Parathyroid adenoma (tissue), 2 donors: ENCODE measurements around the gene PPP2R5E.

Experiments used
- H2AFZ ChIP-seq: fragments of 300-600 bp; sonication (generic); one replicate; pipeline ENCODE4 v1.7.0; 2017; ENCODE audit warnings: antibody characterized with exemption, mild to moderate bottlenecking
- H3K27ac ChIP-seq: fragments of 300-600 bp; sonication (generic); one replicate; pipeline ENCODE4 v1.7.0; 2017
- H3K27me3 ChIP-seq: fragments of 300-600 bp; sonication (generic); one replicate; pipeline ENCODE4 v1.7.0; 2017; ENCODE audit warnings: low read length; ENCODE audit not compliant: control insufficient read depth, insufficient read depth
- H3K36me3 ChIP-seq: fragments of 300-600 bp; sonication (generic); one replicate; pipeline ENCODE4 v1.7.0; 2017; ENCODE audit warnings: low read length; ENCODE audit not compliant: control insufficient read depth, insufficient read depth
- H3K4me1 ChIP-seq: fragments of 300-600 bp; sonication (generic); one replicate; pipeline ENCODE4 v1.7.0; 2017; ENCODE audit warnings: control low read depth
- H3K4me2 ChIP-seq: fragments of 300-600 bp; sonication (generic); one replicate; pipeline ENCODE4 v1.7.0; 2017; ENCODE audit warnings: low read length
- H3K4me3 ChIP-seq: fragments of 300-600 bp; sonication (generic); one replicate; pipeline ENCODE4 v1.7.0; 2017; ENCODE audit warnings: low read depth, low read length
- H3K79me2 ChIP-seq: fragments of 300-600 bp; sonication (generic); one replicate; pipeline ENCODE4 v1.7.0; 2017; ENCODE audit warnings: control low read depth
- H3K9ac ChIP-seq: fragments of 300-600 bp; sonication (generic); one replicate; pipeline ENCODE4 v1.7.0; 2017; ENCODE audit warnings: mild to moderate bottlenecking
- H3K9me3 ChIP-seq: fragments of 300-600 bp; sonication (generic); one replicate; pipeline ENCODE4 v1.7.0; 2017; ENCODE audit warnings: low read length; ENCODE audit not compliant: control insufficient read depth
- TF ChIP-seq, protein P1 (sequence below): fragments of 300-600 bp; sonication (generic); IDR thresholded peaks from one replicate; pipeline ENCODE4 v1.7.0; 2017; ENCODE audit warnings: antibody characterized with exemption, mild to moderate bottlenecking
- donor health status: primary hyperparathyroidism.

PPP2R5E gene

GRCh38 chr14:63394841-63395240, 148.3 kb downstream of the PPP2R5E start:
- H3K9ac ChIP-seq = no peak overlapping the region
- no peak overlapping the region for H3K4me2 ChIP-seq
- no peaks in the 10 kb centered on the region for H3K36me3 ChIP-seq
- H3K4me3 ChIP-seq = no peak overlapping the region
- TF ChIP-seq, protein P1, sequence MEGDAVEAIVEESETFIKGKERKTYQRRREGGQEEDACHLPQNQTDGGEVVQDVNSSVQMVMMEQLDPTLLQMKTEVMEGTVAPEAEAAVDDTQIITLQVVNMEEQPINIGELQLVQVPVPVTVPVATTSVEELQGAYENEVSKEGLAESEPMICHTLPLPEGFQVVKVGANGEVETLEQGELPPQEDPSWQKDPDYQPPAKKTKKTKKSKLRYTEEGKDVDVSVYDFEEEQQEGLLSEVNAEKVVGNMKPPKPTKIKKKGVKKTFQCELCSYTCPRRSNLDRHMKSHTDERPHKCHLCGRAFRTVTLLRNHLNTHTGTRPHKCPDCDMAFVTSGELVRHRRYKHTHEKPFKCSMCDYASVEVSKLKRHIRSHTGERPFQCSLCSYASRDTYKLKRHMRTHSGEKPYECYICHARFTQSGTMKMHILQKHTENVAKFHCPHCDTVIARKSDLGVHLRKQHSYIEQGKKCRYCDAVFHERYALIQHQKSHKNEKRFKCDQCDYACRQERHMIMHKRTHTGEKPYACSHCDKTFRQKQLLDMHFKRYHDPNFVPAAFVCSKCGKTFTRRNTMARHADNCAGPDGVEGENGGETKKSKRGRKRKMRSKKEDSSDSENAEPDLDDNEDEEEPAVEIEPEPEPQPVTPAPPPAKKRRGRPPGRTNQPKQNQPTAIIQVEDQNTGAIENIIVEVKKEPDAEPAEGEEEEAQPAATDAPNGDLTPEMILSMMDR = no peak
- H3K79me2 ChIP-seq = no peaks in the 10 kb centered on the region
- no peaks in the 10 kb centered on the region for H3K9me3 ChIP-seq
- no peaks in the 10 kb centered on the region for H3K27me3 ChIP-seq
- no peak overlapping the region for H3K27ac ChIP-seq
- H2AFZ ChIP-seq = no peak overlapping the region
- H3K4me1 ChIP-seq = no peaks in the 10 kb centered on the region

DNA sequence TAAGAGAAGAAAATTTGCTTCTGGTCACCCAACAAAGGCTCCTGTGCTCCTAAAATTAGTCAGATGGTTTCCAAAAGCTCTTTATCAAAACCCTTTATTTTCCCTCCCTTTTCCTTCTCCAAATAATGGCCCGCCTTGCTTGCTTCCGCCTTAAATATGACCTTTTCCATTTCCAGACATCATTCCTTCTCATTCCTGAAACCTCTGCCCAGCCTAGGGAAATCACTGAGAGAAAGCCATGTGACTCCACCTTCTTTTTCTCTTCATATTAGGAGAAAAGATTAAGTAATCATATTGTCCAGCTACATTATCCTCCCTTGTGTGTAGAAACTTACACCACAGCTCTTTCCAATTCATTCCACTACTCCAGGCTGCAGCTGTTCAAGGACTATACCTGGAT, 148.7 kb downstream of the PPP2R5E start:
- Histone ChIP-seq H3K9ac (no peak overlapping the region), H3K9me3 (no peaks in the 10 kb centered on the region), H3K36me3 (no peaks in the 10 kb centered on the region), H3K4me2 (no peak overlapping the region), H3K79me2 (no peaks in the 10 kb centered on the region), H3K4me3 (no peak overlapping the region), H2AFZ (no peak overlapping the region), H3K4me1 (no peaks in the 10 kb centered on the region), H3K27ac (no peak overlapping the region), H3K27me3 (no peaks in the 10 kb centered on the region)
- TF ChIP-seq, protein P1 = no peak

DNA sequence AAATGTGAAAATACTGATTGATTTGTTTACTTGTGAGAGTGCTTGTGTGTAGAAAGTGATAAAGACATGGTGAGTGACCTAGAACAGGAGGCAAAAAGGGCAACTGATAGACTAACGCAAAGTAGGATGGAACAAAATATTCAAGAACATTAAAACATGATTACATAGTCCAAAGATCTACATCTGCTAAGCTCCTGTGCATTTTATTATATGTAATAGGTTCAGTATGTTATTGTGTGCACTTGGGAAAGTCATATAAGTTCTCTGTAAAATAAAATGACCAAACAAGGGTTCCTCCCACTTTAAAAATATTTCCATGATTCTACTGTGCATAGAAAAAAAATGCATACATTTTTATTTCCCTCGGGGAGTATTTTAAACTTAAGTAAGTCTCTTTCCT, 150.2 kb downstream of the PPP2R5E start:
- Histone ChIP-seq H2AFZ (no peak overlapping the region), H3K79me2 (no peaks in the 10 kb centered on the region), H3K4me2 (no peak overlapping the region), H3K9ac (no peak overlapping the region), H3K9me3 (no peaks in the 10 kb centered on the region), H3K4me3 (no peak overlapping the region), H3K27me3 (no peaks in the 10 kb centered on the region), H3K27ac (no peak overlapping the region), H3K36me3 (no peaks in the 10 kb centered on the region), H3K4me1 (no peaks in the 10 kb centered on the region)
- TF ChIP-seq, protein P1 = no peak

- H3K9me3 ChIP-seq = no peaks in the 10 kb centered on the region
- H3K27me3 ChIP-seq = no peaks in the 10 kb centered on the region
- H3K4me2 ChIP-seq = no peak overlapping the region
- H3K4me1 ChIP-seq = no peaks in the 10 kb centered on the region
- no peak overlapping the region for H3K4me3 ChIP-seq
- no peaks in the 10 kb centered on the region for H3K36me3 ChIP-seq
- no peak overlapping the region for H3K27ac ChIP-seq
- H3K79me2 ChIP-seq = no peaks in the 10 kb centered on the region
- H2AFZ ChIP-seq = no peak overlapping the region
- TF ChIP-seq, protein P1 = no peak
- H3K9ac ChIP-seq = no peak overlapping the region
Observed at GRCh38 chr14:63392236-63392635, 150.9 kb downstream of the PPP2R5E start.

- no peaks in the 10 kb centered on the region for H3K79me2 ChIP-seq
- H3K36me3 ChIP-seq = no peaks in the 10 kb centered on the region
- H3K9ac ChIP-seq = no peak overlapping the region
- H3K4me1 ChIP-seq = no peaks in the 10 kb centered on the region
- H3K9me3 ChIP-seq = no peaks in the 10 kb centered on the region
- no peak overlapping the region for H3K27ac ChIP-seq
- TF ChIP-seq, protein P1 = peak; percentile 89
- H3K27me3 ChIP-seq = no peaks in the 10 kb centered on the region
- no peak overlapping the region for H2AFZ ChIP-seq
- no peak overlapping the region for H3K4me3 ChIP-seq
- no peak overlapping the region for H3K4me2 ChIP-seq
Observed at GRCh38 chr14:63388766-63389431, 154.3 kb downstream of the PPP2R5E start.
